HCT116 (cell line): ENCODE results near the gene LHPP. TPM values are rescaled to one million over a fixed set of nuclear protein-coding genes. Genes with fewer than 3 reads are reported as not detected.

Experiments
- ATAC-seq: fragments of 200-7000 bp; cut with Tn5 transposase; 2 replicates; pipeline ENCODE4 v1.9.1; 2020; ENCODE audit warnings: mild to moderate bottlenecking, moderate library complexity
- BruUV-seq: library from RNA; stranded (reverse); fragments of 400-500 nt; replicated peaks from 2 replicates; lab custom pipeline; 2021; lab: Mats Ljungman, UMichigan
- CTCF ChIA-PET: fragments of 300-600 bp; sonication (Branson Sonifier 250); formaldehyde crosslinking; loops from one replicate; lab custom pipeline; 2021; ENCODE audit warnings: antibody characterized with exemption; lab: Charles Lee
- POLR2A ChIA-PET: fragments of 300-600, 350-600 bp; sonication (Branson Sonifier 250); formaldehyde crosslinking; loops from one replicate; lab custom pipeline; 2021; ENCODE audit warnings: antibody characterized with exemption; lab: Charles Lee
- RAD21 ChIA-PET, 2 experiments: fragments of 300-600 bp; sonication (Branson Sonifier 250); formaldehyde crosslinking; loops; one replicate each; lab custom pipeline; 2023; ENCODE audit warnings: low total read pairs in 2 of 2; ENCODE audit not compliant: uncharacterized antibody in 2 of 2, unreplicated experiment in 2 of 2, low non-redundant PET in 1 of 2; lab: Charles Lee
- DNase-seq: peaks from one replicate; pipeline ENCODE4 v3.0.0-alpha.2; 2010; ENCODE audit warnings: low read depth, low spot score
- H2AFZ ChIP-seq: fragments of 200-600 bp; shearing (Covaris generic), sonication (generic); 2 replicates; pipeline ENCODE4 v1.6.1; 2017; ENCODE audit warnings: low read depth, mixed run types, mixed read lengths, antibody characterized with exemption, low read length; ENCODE audit not compliant: poor library complexity, severe bottlenecking
- H3K27ac ChIP-seq: 2 replicates; pipeline ENCODE4 v1.5.1; 2012; ENCODE audit warnings: low read depth, low read length
- H3K27me3 ChIP-seq: fragments of 200-600 bp; sonication (generic); 2 replicates; pipeline ENCODE4 v1.6.1; 2016; ENCODE audit warnings: mixed run types, low read length, mixed read lengths; ENCODE audit not compliant: insufficient read depth
- H3K36me3 ChIP-seq, 2 experiments: fragments of 200-500 bp in 1 of 2; fragments of 200-600 bp in 1 of 2; sonication (Bioruptor generic) in 1 of 2; sonication (generic) in 1 of 2; 2 replicates each; pipeline versions ENCODE4 v1.5.1 to v1.6.1; 2014 to 2016; ENCODE audit warnings: low read length in 2 of 2, inconsistent platforms in 1 of 2, mixed read lengths in 1 of 2, mixed run types in 1 of 2; ENCODE audit not compliant: insufficient read depth in 2 of 2, control insufficient read depth in 1 of 2
- H3K4me1 ChIP-seq, 2 experiments: fragments of 200-600 bp in 1 of 2; sonication (generic) in 1 of 2; 2 replicates each; pipeline versions ENCODE4 v1.5.1 to v1.6.1; 2012 to 2017; ENCODE audit warnings: low read length in 2 of 2, inconsistent platforms in 1 of 2, mild to moderate bottlenecking in 1 of 2, mixed read lengths in 1 of 2, mixed run types in 1 of 2, moderate library complexity in 1 of 2; ENCODE audit not compliant: insufficient read depth in 2 of 2, control insufficient read depth in 1 of 2
- H3K4me2 ChIP-seq: fragments of 200-600 bp; sonication (generic); 2 replicates; pipeline ENCODE4 v1.6.1; 2017; ENCODE audit warnings: mixed run types, low read length, mixed read lengths
- H3K4me3 ChIP-seq, 2 experiments: fragments of 200-600 bp in 1 of 2; sonication (generic) in 1 of 2; replicated peaks in 1 of 2; 2 replicates each; pipeline ENCODE4 v1.5.1; 2011 to 2016; ENCODE audit warnings: low read length in 2 of 2, control low read depth in 1 of 2, low read depth in 1 of 2, mild to moderate bottlenecking in 1 of 2, mixed read lengths in 1 of 2, mixed run types in 1 of 2
- H3K79me2 ChIP-seq: fragments of 200-600 bp; sonication (generic); 2 replicates; pipeline ENCODE4 v1.6.1; 2017; ENCODE audit warnings: mild to moderate bottlenecking, mixed run types, low read length, moderate library complexity, mixed read lengths; ENCODE audit not compliant: insufficient read depth
- H3K9ac ChIP-seq: fragments of 200-600 bp; sonication (generic); 2 replicates; pipeline ENCODE4 v1.6.1; 2016; ENCODE audit warnings: low read length, mixed read lengths
- H3K9me2 ChIP-seq: fragments of 200-600 bp; sonication (generic), shearing (Covaris generic); 2 replicates; pipeline ENCODE4 v1.6.1; 2017; ENCODE audit warnings: mixed run types, mild to moderate bottlenecking, moderate library complexity; ENCODE audit not compliant: insufficient read depth
- H3K9me3 ChIP-seq, 2 experiments: fragments of 200-500 bp in 1 of 2; fragments of 200-600 bp in 1 of 2; sonication (Bioruptor generic) in 1 of 2; sonication (generic) in 1 of 2; 2 replicates each; pipeline ENCODE4 v1.6.1; 2014 to 2017; ENCODE audit warnings: low read length in 2 of 2, mixed read lengths in 2 of 2, inconsistent platforms in 1 of 2, low read depth in 1 of 2, mild to moderate bottlenecking in 1 of 2, mixed run types in 1 of 2, moderate library complexity in 1 of 2; ENCODE audit not compliant: control insufficient read depth in 1 of 2, insufficient read depth in 1 of 2
- H4K20me1 ChIP-seq: fragments of 200-600 bp; sonication (generic), shearing (Covaris generic); 2 replicates; pipeline ENCODE4 v1.6.1; 2017; ENCODE audit warnings: mixed run types, mild to moderate bottlenecking, moderate library complexity; ENCODE audit not compliant: insufficient read depth
- CBX3 ChIP-seq: IDR thresholded peaks from 2 replicates; pipeline ENCODE4 v1.6.1; 2012; ENCODE audit warnings: low read depth
- CEBPB ChIP-seq: IDR thresholded peaks from 2 replicates; pipeline ENCODE4 v1.6.1; 2012; ENCODE audit warnings: low read depth
- EZH2 ChIP-seq: fragments of 200-600 bp; sonication (generic); IDR thresholded peaks from 2 replicates; pipeline ENCODE4 v1.6.1; 2017; ENCODE audit warnings: antibody characterized with exemption, mixed run types
- JUND ChIP-seq: IDR thresholded peaks from 2 replicates; pipeline ENCODE4 v1.6.1; 2012
- SRF ChIP-seq: IDR thresholded peaks from 2 replicates; pipeline ENCODE4 v1.6.1; 2012; ENCODE audit warnings: low read depth
- TCF7L2 ChIP-seq: IDR thresholded peaks from 2 replicates; pipeline ENCODE4 v1.7.0; 2011; ENCODE audit warnings: borderline replicate concordance, inconsistent platforms; ENCODE audit not compliant: insufficient read depth, insufficient read length; ENCODE audit errors: extremely low read depth
- ZFX ChIP-seq: fragments of 450-650 bp; IDR thresholded peaks from 2 replicates; pipeline ENCODE4 v1.6.1; 2017
- intact Hi-C: fragments of 100-400 bp; cut with micrococcal nuclease; formaldehyde crosslinking; loops from 2 replicates; pipeline ENCODE4 v1.10.0; 2022
- total RNA-seq: library from RNA; stranded (reverse); gene quantifications from one replicate; pipeline ENCODE4 v1.2.1, GENCODE V29; 2021; ENCODE audit not compliant: unreplicated experiment
- TF ChIP-seq, protein P1 (sequence below), 3 experiments: fragments of 200-600 bp in 1 of 3; sonication (generic) in 1 of 3; IDR thresholded peaks in 2 of 3; conservative IDR thresholded peaks in 1 of 3; 2 replicates each; pipeline ENCODE4 v1.5.1; 2012 to 2017; ENCODE audit warnings: low read depth in 2 of 3, low read length in 2 of 3, antibody characterized with exemption in 1 of 3, borderline replicate concordance in 1 of 3, control low read depth in 1 of 3, mild to moderate bottlenecking in 1 of 3, mixed read lengths in 1 of 3, mixed run types in 1 of 3, moderate library complexity in 1 of 3; ENCODE audit not compliant: insufficient read depth in 1 of 3
- TF ChIP-seq, protein P2 (sequence below): IDR thresholded peaks from 2 replicates; pipeline ENCODE4 v1.6.1; 2011; ENCODE audit warnings: mild to moderate bottlenecking, low read length, moderate library complexity; ENCODE audit not compliant: insufficient replicate concordance; ENCODE audit errors: extremely low read depth
- TF ChIP-seq, protein P3 (sequence below): IDR thresholded peaks from 2 replicates; pipeline ENCODE4 v1.6.1; 2012

The LHPP gene
- total RNA-seq, 1 experiment from 2014 or later, result 45.8 TPM

DNA sequence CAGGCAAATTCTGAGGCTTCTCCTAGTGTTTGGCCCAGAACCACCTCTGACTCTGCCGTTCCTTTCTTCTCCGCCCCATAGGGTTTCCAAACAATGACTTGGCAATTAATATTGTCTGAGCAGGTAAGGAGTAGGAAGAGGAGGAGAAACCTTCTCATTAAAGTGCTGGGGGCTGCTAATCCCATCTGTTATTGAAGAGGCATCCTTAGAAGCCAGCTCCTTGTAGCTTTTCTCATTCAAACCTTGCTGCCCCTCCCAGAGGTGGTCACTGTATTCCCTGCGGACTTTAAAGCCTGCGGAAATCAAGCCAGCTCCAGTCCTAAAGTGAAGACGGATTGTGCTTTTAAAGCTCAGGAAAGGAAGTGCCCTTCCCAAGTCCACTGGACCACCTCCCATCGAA lies 10.3 kb upstream of the LHPP start:
- no TSS peak for BruUV-seq
- H3K9me2 ChIP-seq, result no peaks in the 10 kb centered on the region
- TF ChIP-seq SRF, result no peak
- TF ChIP-seq, protein P1, sequence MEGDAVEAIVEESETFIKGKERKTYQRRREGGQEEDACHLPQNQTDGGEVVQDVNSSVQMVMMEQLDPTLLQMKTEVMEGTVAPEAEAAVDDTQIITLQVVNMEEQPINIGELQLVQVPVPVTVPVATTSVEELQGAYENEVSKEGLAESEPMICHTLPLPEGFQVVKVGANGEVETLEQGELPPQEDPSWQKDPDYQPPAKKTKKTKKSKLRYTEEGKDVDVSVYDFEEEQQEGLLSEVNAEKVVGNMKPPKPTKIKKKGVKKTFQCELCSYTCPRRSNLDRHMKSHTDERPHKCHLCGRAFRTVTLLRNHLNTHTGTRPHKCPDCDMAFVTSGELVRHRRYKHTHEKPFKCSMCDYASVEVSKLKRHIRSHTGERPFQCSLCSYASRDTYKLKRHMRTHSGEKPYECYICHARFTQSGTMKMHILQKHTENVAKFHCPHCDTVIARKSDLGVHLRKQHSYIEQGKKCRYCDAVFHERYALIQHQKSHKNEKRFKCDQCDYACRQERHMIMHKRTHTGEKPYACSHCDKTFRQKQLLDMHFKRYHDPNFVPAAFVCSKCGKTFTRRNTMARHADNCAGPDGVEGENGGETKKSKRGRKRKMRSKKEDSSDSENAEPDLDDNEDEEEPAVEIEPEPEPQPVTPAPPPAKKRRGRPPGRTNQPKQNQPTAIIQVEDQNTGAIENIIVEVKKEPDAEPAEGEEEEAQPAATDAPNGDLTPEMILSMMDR (IDR thresholded peaks at IDR 0.05 in 2 of 3, conservative IDR thresholded peaks at IDR 0.05 in 1 of 3; ENCODE audit: borderline replicate concordance in 1 of 3, insufficient read depth in 1 of 3, low read depth in 2 of 3, low read length in 2 of 3), result no peak
- TF ChIP-seq, protein P2, sequence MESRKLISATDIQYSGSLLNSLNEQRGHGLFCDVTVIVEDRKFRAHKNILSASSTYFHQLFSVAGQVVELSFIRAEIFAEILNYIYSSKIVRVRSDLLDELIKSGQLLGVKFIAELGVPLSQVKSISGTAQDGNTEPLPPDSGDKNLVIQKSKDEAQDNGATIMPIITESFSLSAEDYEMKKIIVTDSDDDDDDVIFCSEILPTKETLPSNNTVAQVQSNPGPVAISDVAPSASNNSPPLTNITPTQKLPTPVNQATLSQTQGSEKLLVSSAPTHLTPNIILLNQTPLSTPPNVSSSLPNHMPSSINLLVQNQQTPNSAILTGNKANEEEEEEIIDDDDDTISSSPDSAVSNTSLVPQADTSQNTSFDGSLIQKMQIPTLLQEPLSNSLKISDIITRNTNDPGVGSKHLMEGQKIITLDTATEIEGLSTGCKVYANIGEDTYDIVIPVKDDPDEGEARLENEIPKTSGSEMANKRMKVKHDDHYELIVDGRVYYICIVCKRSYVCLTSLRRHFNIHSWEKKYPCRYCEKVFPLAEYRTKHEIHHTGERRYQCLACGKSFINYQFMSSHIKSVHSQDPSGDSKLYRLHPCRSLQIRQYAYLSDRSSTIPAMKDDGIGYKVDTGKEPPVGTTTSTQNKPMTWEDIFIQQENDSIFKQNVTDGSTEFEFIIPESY, result no peak
- no peak for TF ChIP-seq EZH2
- no peak for TF ChIP-seq ZFX
- TF ChIP-seq, protein P3, sequence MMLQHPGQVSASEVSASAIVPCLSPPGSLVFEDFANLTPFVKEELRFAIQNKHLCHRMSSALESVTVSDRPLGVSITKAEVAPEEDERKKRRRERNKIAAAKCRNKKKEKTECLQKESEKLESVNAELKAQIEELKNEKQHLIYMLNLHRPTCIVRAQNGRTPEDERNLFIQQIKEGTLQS, result no peak
- TF ChIP-seq CBX3, result no peak
- TF ChIP-seq TCF7L2, result no peak
- TF ChIP-seq CEBPB, result no peak
- TF ChIP-seq JUND, result no peak
- no peak overlapping the region for H2AFZ ChIP-seq
- intact Hi-C loops, result no loop called here
- H3K36me3 ChIP-seq, result no peaks in the 10 kb centered on the region
- H3K4me3 ChIP-seq, result no peak overlapping the region
- no peak for ATAC-seq
- H3K9me3 ChIP-seq, result no peaks in the 10 kb centered on the region
- H3K9ac ChIP-seq, result no peak overlapping the region
- no peak for DNase-seq
- peaks cover 11 to 20% of the 10 kb centered on the region in 2 experiments for H3K4me1 ChIP-seq
- H4K20me1 ChIP-seq, result no peaks in the 10 kb centered on the region
- POLR2A ChIA-PET, result no interaction called here
- no peaks in the 10 kb centered on the region for H3K79me2 ChIP-seq
- RAD21 ChIA-PET, result no interaction called here
- H3K4me2 ChIP-seq, result no peak overlapping the region
- CTCF ChIA-PET, result no interaction called here
- H3K27me3 ChIP-seq, result no peaks in the 10 kb centered on the region; the same call in 1 of the 2 replicates
- no peak overlapping the region for H3K27ac ChIP-seq
